Fibroblast of lung (primary cell): ENCODE results near the gene NTSR1. TPM values are rescaled to one million over a fixed set of nuclear protein-coding genes. Genes with fewer than 3 reads are reported as not detected.

Experiments used
- DNase-seq, 2 donors: peaks; one replicate each; pipeline versions ENCODE4 v3.0.0 to v3.0.0-alpha.2; 2010; ENCODE audit warnings: low read depth in 2 of 2
- H2AFZ ChIP-seq: 2 replicates; pipeline ENCODE4 v1.5.1; 2012; ENCODE audit warnings: low read length, control low read depth, inconsistent platforms
- H3K27ac ChIP-seq: 2 replicates; pipeline ENCODE4 v1.5.1; 2011; ENCODE audit warnings: low read length, control low read depth; ENCODE audit not compliant: insufficient read depth
- H3K27me3 ChIP-seq: 2 replicates; pipeline ENCODE4 v1.5.1; 2011; ENCODE audit warnings: mild to moderate bottlenecking, low read length; ENCODE audit not compliant: control insufficient read depth, insufficient read depth
- H3K36me3 ChIP-seq: 2 replicates; pipeline ENCODE4 v1.5.1; 2011; ENCODE audit warnings: low read length; ENCODE audit not compliant: control insufficient read depth, insufficient read depth
- H3K4me1 ChIP-seq: 2 replicates; pipeline ENCODE4 v1.5.1; 2011; ENCODE audit warnings: low read length; ENCODE audit not compliant: control insufficient read depth, insufficient read depth; ENCODE audit errors: extremely low read depth
- H3K4me2 ChIP-seq: 2 replicates; pipeline ENCODE4 v1.5.1; 2011; ENCODE audit warnings: low read length, control low read depth; ENCODE audit not compliant: insufficient read depth; ENCODE audit errors: extremely low read depth
- H3K4me3 ChIP-seq, 4 experiments: fragments of 200-600 bp in 1 of 4; sonication (generic) in 1 of 4; replicated peaks in 1 of 4; 2 replicates each; pipeline ENCODE4 v1.5.1; 2011 to 2016; ENCODE audit warnings: low read length in 4 of 4, low read depth in 3 of 4, mild to moderate bottlenecking in 3 of 4, control low read depth in 2 of 4, inconsistent platforms in 1 of 4, mixed read lengths in 1 of 4; ENCODE audit not compliant: insufficient read depth in 1 of 4; ENCODE audit errors: control extremely low read depth in 1 of 4
- H3K79me2 ChIP-seq: 2 replicates; pipeline ENCODE4 v1.5.1; 2012; ENCODE audit warnings: mild to moderate bottlenecking, low read length, inconsistent platforms; ENCODE audit not compliant: control insufficient read depth, insufficient read depth
- H3K9ac ChIP-seq: 2 replicates; pipeline ENCODE4 v1.5.1; 2011; ENCODE audit warnings: mild to moderate bottlenecking, low read length, control low read depth; ENCODE audit not compliant: insufficient read depth
- H3K9me3 ChIP-seq: 2 replicates; pipeline ENCODE4 v1.5.1; 2012; ENCODE audit warnings: low read depth, low read length; ENCODE audit not compliant: control insufficient read depth, insufficient read depth
- H4K20me1 ChIP-seq: 2 replicates; pipeline ENCODE4 v1.5.1; 2011; ENCODE audit warnings: low read length; ENCODE audit not compliant: control insufficient read depth, insufficient read depth; ENCODE audit errors: extremely low read depth
- CTCF ChIP-seq, 2 donors: IDR thresholded peaks in 1 of 2; conservative IDR thresholded peaks in 1 of 2; 1 replicate in 1 of 2; 2 replicates in 1 of 2; pipeline ENCODE4 v1.5.1; 2011 to 2012; ENCODE audit warnings: low read length in 2 of 2, control low read depth in 1 of 2, inconsistent platforms in 1 of 2, low read depth in 1 of 2, mild to moderate bottlenecking in 1 of 2
- EZH2 ChIP-seq: IDR thresholded peaks from 2 replicates; pipeline ENCODE4 v1.5.1; 2012; ENCODE audit warnings: low read length, control low read depth, mild to moderate bottlenecking; ENCODE audit errors: missing control alignments
- polyA plus RNA-seq, 2 donors: library from polyadenylated mRNA; depleted of rRNA in 1 of 2; stranded (reverse) in 1 of 2; unstranded in 1 of 2; fragments of >200 nt; gene quantifications; 2 replicates each; pipeline ENCODE4 v1.2.1, GENCODE V29; 2011 to 2012; ENCODE audit warnings: missing spikeins in 1 of 2
- total RNA-seq: library from RNA; depleted of rRNA; stranded (reverse); fragments of >200 nt; gene quantifications from 2 replicates; pipeline ENCODE4 v1.2.1, GENCODE V29; 2014

NTSR1 gene
- total and polyA plus RNA-seq, 2 donors (not counting 1 experiment from before 2014, with no cell fraction given) = 0.05 to 0.33 TPM

- H3K9me3 ChIP-seq = no peaks in the 10 kb centered on the region
- no peak overlapping the region for H3K9ac ChIP-seq
- H3K4me3 ChIP-seq = no peak overlapping the region
- H3K79me2 ChIP-seq = no peaks in the 10 kb centered on the region
- no peak overlapping the region for H3K27ac ChIP-seq
- H2AFZ ChIP-seq = no peak overlapping the region
- peaks cover 4% of the 10 kb centered on the region for H3K27me3 ChIP-seq
- H3K4me1 ChIP-seq = peaks cover 2% of the 10 kb centered on the region
- no peak for TF ChIP-seq CTCF (conservative IDR thresholded peaks at IDR 0.05 in 1 of 2, IDR thresholded peaks at IDR 0.05 in 1 of 2; ENCODE audit: low read depth in 1 of 2, low read length in 2 of 2)
- no peak for TF ChIP-seq EZH2
- H3K36me3 ChIP-seq = no peaks in the 10 kb centered on the region
- H3K4me2 ChIP-seq = no peak overlapping the region
- no peak for DNase-seq
- no peaks in the 10 kb centered on the region for H4K20me1 ChIP-seq
Measured at GRCh38 chr20:62674370-62674769, 34.3 kb upstream of the NTSR1 start.

GRCh38 chr20:62675156-62675876 lies 33.3 kb upstream of the NTSR1 start:
- Histone ChIP-seq H3K4me3 (no peak overlapping the region), H3K4me1 (peaks cover 2% of the 10 kb centered on the region), H3K9ac (no peak overlapping the region), H3K9me3 (no peaks in the 10 kb centered on the region), H4K20me1 (no peaks in the 10 kb centered on the region), H3K4me2 (no peak overlapping the region), H3K36me3 (no peaks in the 10 kb centered on the region), H3K27me3 (peaks cover 4% of the 10 kb centered on the region), H3K79me2 (no peaks in the 10 kb centered on the region), H3K27ac (no peak overlapping the region), H2AFZ (no peak overlapping the region)
- DNase-seq = peak in 1 of 2 donors; percentile 5
- TF ChIP-seq EZH2 (no peak), CTCF (conservative IDR thresholded peaks at IDR 0.05 in 1 of 2, IDR thresholded peaks at IDR 0.05 in 1 of 2; ENCODE audit: low read depth in 1 of 2, low read length in 2 of 2) (no peak)

- H2AFZ ChIP-seq = no peak overlapping the region
- DNase-seq = no peak
- H3K4me3 ChIP-seq = no peak overlapping the region
- H3K79me2 ChIP-seq = no peaks in the 10 kb centered on the region
- peaks cover 2% of the 10 kb centered on the region for H3K4me1 ChIP-seq
- no peaks in the 10 kb centered on the region for H3K36me3 ChIP-seq
- H4K20me1 ChIP-seq = no peaks in the 10 kb centered on the region
- H3K9me3 ChIP-seq = no peaks in the 10 kb centered on the region
- H3K4me2 ChIP-seq = no peak overlapping the region
- no peak overlapping the region for H3K9ac ChIP-seq
- no peak overlapping the region for H3K27ac ChIP-seq
- TF ChIP-seq EZH2 (no peak), CTCF (conservative IDR thresholded peaks at IDR 0.05 in 1 of 2, IDR thresholded peaks at IDR 0.05 in 1 of 2; ENCODE audit: low read depth in 1 of 2, low read length in 2 of 2) (no peak)
- peaks cover 4% of the 10 kb centered on the region for H3K27me3 ChIP-seq
Measured at GRCh38 chr20:62675877-62676260, 32.8 kb upstream of the NTSR1 start.
